Skeletal muscle tissue (tissue), 4 donors: ENCODE results near the gene RNF175. TPM values are rescaled to one million over a fixed set of nuclear protein-coding genes. Genes with fewer than 3 reads are reported as not detected.

Source experiments
- H3K27ac ChIP-seq: one replicate; pipeline ENCODE4 v1.7.0; 2013; ENCODE audit warnings: mild to moderate bottlenecking, low read depth, low read length, inconsistent platforms
- H3K27me3 ChIP-seq, 3 donors: one replicate each; pipeline ENCODE4 v1.7.0; 2013; ENCODE audit warnings: low read length in 3 of 3; ENCODE audit not compliant: control insufficient read depth in 3 of 3, insufficient read depth in 3 of 3
- H3K36me3 ChIP-seq, 3 donors: one replicate each; pipeline ENCODE4 v1.7.0; 2013; ENCODE audit warnings: low read length in 3 of 3; ENCODE audit not compliant: control insufficient read depth in 3 of 3, insufficient read depth in 3 of 3
- H3K4me1 ChIP-seq, 3 donors: one replicate each; pipeline ENCODE4 v1.7.0; 2013; ENCODE audit warnings: low read length in 3 of 3, mild to moderate bottlenecking in 3 of 3; ENCODE audit not compliant: control insufficient read depth in 3 of 3, insufficient read depth in 3 of 3
- H3K4me3 ChIP-seq, 3 donors: one replicate each; pipeline ENCODE4 v1.7.0; 2013; ENCODE audit warnings: low read length in 3 of 3
- H3K9ac ChIP-seq, 3 donors: one replicate each; pipeline ENCODE4 v1.7.0; 2013; ENCODE audit warnings: low read length in 3 of 3, mild to moderate bottlenecking in 3 of 3, moderate library complexity in 2 of 3, low read depth in 1 of 3
- H3K9me3 ChIP-seq, 3 donors: one replicate each; pipeline ENCODE4 v1.7.0; 2013; ENCODE audit warnings: low read length in 3 of 3; ENCODE audit not compliant: control insufficient read depth in 3 of 3
- total RNA-seq: library from RNA; depleted of rRNA; stranded (reverse); fragments of >200 nt; gene quantifications from one replicate; pipeline ENCODE4 v1.2.3, GENCODE V29; 2014
- donor health status: Osteomylitis.

The RNF175 gene
- total RNA-seq: not detected

GRCh38 chr4:153759407-153760316 is at the start of gene RNF175:
Gene RNF175 (minus strand): TSS chr4:153760024. CDS start chr4:153759862, 162 bp downstream.
- Histone ChIP-seq H3K27me3 (peaks cover 24 to 27% (median 24%) of the 10 kb centered on the region in 3 donors), H3K9me3 (no peaks in the 10 kb centered on the region), H3K9ac (peak within 1 kb of the TSS in 1 of 3 donors; percentile 25), H3K4me3 (peak within 1 kb of the TSS; percentile 42 to 52 (median 49)), H3K36me3 (no peaks in the 10 kb centered on the region), H3K4me1 (peaks cover 0 to 5% (median 0%) of the 10 kb centered on the region in 3 donors), H3K27ac (no peak within 1 kb of the TSS)

- H3K9me3 ChIP-seq: no peaks in the 10 kb centered on the region
- H3K4me1 ChIP-seq: peaks cover 0 to 3% (median 0%) of the 10 kb centered on the region in 3 donors
- H3K9ac ChIP-seq: no peak overlapping the region
- no peaks in the 10 kb centered on the region for H3K27me3 ChIP-seq
- no peaks in the 10 kb centered on the region for H3K36me3 ChIP-seq
- H3K4me3 ChIP-seq: no peak overlapping the region
- H3K27ac ChIP-seq: no peak overlapping the region
These were observed 49.5 kb upstream of the RNF175 start for GRCh38 chr4:153809307-153809706.

- no peaks in the 10 kb centered on the region for H3K9me3 ChIP-seq
- H3K27me3 ChIP-seq: no peaks in the 10 kb centered on the region
- no peak overlapping the region for H3K4me3 ChIP-seq
- H3K4me1 ChIP-seq: peaks cover 0 to 3% (median 0%) of the 10 kb centered on the region in 3 donors
- no peak overlapping the region for H3K27ac ChIP-seq
- H3K36me3 ChIP-seq: no peaks in the 10 kb centered on the region
- H3K9ac ChIP-seq: no peak overlapping the region
These were observed 48.4 kb upstream of the RNF175 start for GRCh38 chr4:153808175-153808574.

GRCh38 chr4:153806073-153806472 is 46.2 kb upstream of the RNF175 start:
- Histone ChIP-seq H3K4me1 (peaks cover 0 to 3% (median 0%) of the 10 kb centered on the region in 3 donors), H3K27me3 (no peaks in the 10 kb centered on the region), H3K9ac (no peak overlapping the region), H3K36me3 (no peaks in the 10 kb centered on the region), H3K9me3 (no peaks in the 10 kb centered on the region), H3K4me3 (no peak overlapping the region), H3K27ac (no peak overlapping the region)

- no peak overlapping the region for H3K27ac ChIP-seq
- H3K4me1 ChIP-seq: peaks cover 0 to 3% (median 0%) of the 10 kb centered on the region in 3 donors
- no peaks in the 10 kb centered on the region for H3K36me3 ChIP-seq
- H3K27me3 ChIP-seq: no peaks in the 10 kb centered on the region
- no peaks in the 10 kb centered on the region for H3K9me3 ChIP-seq
- no peak overlapping the region for H3K4me3 ChIP-seq
- H3K9ac ChIP-seq: no peak overlapping the region
These were observed 44.9 kb upstream of the RNF175 start for GRCh38 chr4:153804722-153805121.

- Histone ChIP-seq H3K27me3 (peaks cover 0 to 6% (median 0%) of the 10 kb centered on the region in 3 donors), H3K9ac (no peak overlapping the region), H3K9me3 (no peaks in the 10 kb centered on the region), H3K36me3 (no peaks in the 10 kb centered on the region), H3K27ac (no peak overlapping the region), H3K4me3 (no peak overlapping the region), H3K4me1 (peaks cover 0 to under 1% (median 0%) of the 10 kb centered on the region in 3 donors)
These were observed 39.9 kb upstream of the RNF175 start for GRCh38 chr4:153799694-153800074.

- H3K27ac ChIP-seq: no peak overlapping the region
- no peak overlapping the region for H3K9ac ChIP-seq
- H3K9me3 ChIP-seq: no peaks in the 10 kb centered on the region
- peaks cover 0 to 6% (median 0%) of the 10 kb centered on the region in 3 donors for H3K27me3 ChIP-seq
- no peak overlapping the region for H3K4me3 ChIP-seq
- H3K36me3 ChIP-seq: no peaks in the 10 kb centered on the region
- no peaks in the 10 kb centered on the region for H3K4me1 ChIP-seq
These were observed 39.3 kb upstream of the RNF175 start for GRCh38 chr4:153798901-153799693.

- no peak overlapping the region for H3K9ac ChIP-seq
- no peaks in the 10 kb centered on the region for H3K4me1 ChIP-seq
- no peak overlapping the region for H3K27ac ChIP-seq
- H3K27me3 ChIP-seq: peaks cover 0 to 8% (median 6%) of the 10 kb centered on the region in 3 donors
- H3K9me3 ChIP-seq: no peaks in the 10 kb centered on the region
- no peaks in the 10 kb centered on the region for H3K36me3 ChIP-seq
- H3K4me3 ChIP-seq: no peak overlapping the region
These were observed 38.6 kb upstream of the RNF175 start for GRCh38 chr4:153798420-153798819.

- Histone ChIP-seq H3K36me3 (no peaks in the 10 kb centered on the region), H3K27me3 (peaks cover 42 to 49% (median 46%) of the 10 kb centered on the region in 3 donors), H3K4me3 (no peak overlapping the region), H3K9me3 (no peaks in the 10 kb centered on the region), H3K9ac (no peak overlapping the region), H3K4me1 (peaks cover 9 to 17% (median 16%) of the 10 kb centered on the region in 3 donors), H3K27ac (no peak overlapping the region)
These were observed 34.2 kb upstream of the RNF175 start for GRCh38 chr4:153794006-153794405.
